GM12878 (cell line): ENCODE data around the gene PRDM16. TPM values are rescaled to one million over a fixed set of nuclear protein-coding genes. Genes with fewer than 3 reads are reported as not detected.

Source experiments
- ATAC-seq: fragments of 200-7000 bp; cut with Tn5 transposase; 3 replicates; pipeline ENCODE4 v1.9.1; 2020; ENCODE audit warnings: mild to moderate bottlenecking, moderate library complexity
- BruUV-seq: library from RNA; stranded (reverse); fragments of 400-500 nt; replicated peaks from 2 replicates; lab custom pipeline; 2021; lab: Mats Ljungman, UMichigan
- CTCF ChIA-PET: fragments of 300-600 bp; sonication (Branson Sonifier 250); formaldehyde crosslinking; extraction: SDS; loops from one replicate; lab custom pipeline; 2021; ENCODE audit warnings: inconsistent platforms; lab: Yijun Ruan, JAX
- POLR2A ChIA-PET: fragments of 350-600 bp; formaldehyde crosslinking; extraction: SDS; loops from one replicate; lab custom pipeline; 2021; ENCODE audit warnings: inconsistent platforms; lab: Charles Lee
- RAD21 ChIA-PET: fragments of 300-600 bp; sonication (Branson Sonifier 250); formaldehyde crosslinking; loops from one replicate; lab custom pipeline; 2023; ENCODE audit warnings: antibody characterized with exemption; ENCODE audit not compliant: unreplicated experiment; lab: Charles Lee
- SMC1A ChIA-PET: fragments of 300-600 bp; sonication (Branson Sonifier 250); formaldehyde crosslinking; loops from one replicate; lab custom pipeline; 2023; ENCODE audit not compliant: unreplicated experiment, uncharacterized antibody; lab: Charles Lee
- DNase-seq: peaks from one replicate; pipeline ENCODE4 v3.0.0-alpha.2; 2011; ENCODE audit warnings: low read depth, low spot score
- FAIRE-seq: peaks from 3 replicates; lab custom pipeline; 2011; peaks lifted over from hg19 to GRCh38; lab: Jason Lieb, UNC
- H2AFZ ChIP-seq: 2 replicates; pipeline ENCODE4 v1.6.0; 2011; ENCODE audit warnings: low read depth, low read length, control low read depth; ENCODE audit not compliant: control insufficient read depth
- H3K27ac ChIP-seq: 2 replicates; pipeline ENCODE4 v1.5.1; 2011; ENCODE audit warnings: control low read depth; ENCODE audit not compliant: control insufficient read depth, insufficient read depth
- H3K27me3 ChIP-seq, 2 experiments: replicated peaks in 1 of 2; 2 replicates each; pipeline versions ENCODE4 v1.6.0 to v1.6.1; 2011; ENCODE audit warnings: low read length in 1 of 2; ENCODE audit not compliant: control insufficient read depth in 2 of 2, insufficient read depth in 2 of 2
- H3K36me3 ChIP-seq, 2 experiments: 2 replicates each; pipeline ENCODE4 v1.5.1; 2011; ENCODE audit warnings: low read length in 1 of 2; ENCODE audit not compliant: control insufficient read depth in 2 of 2, insufficient read depth in 2 of 2
- H3K4me1 ChIP-seq: 2 replicates; pipeline ENCODE4 v1.6.1; 2011; ENCODE audit warnings: mild to moderate bottlenecking, low read length, moderate library complexity, mixed read lengths; ENCODE audit not compliant: control insufficient read depth, insufficient read depth
- H3K4me2 ChIP-seq: 2 replicates; pipeline ENCODE4 v1.6.0; 2011; ENCODE audit warnings: control low read depth; ENCODE audit not compliant: control insufficient read depth, insufficient read depth
- H3K4me3 ChIP-seq: fragments of 200-600 bp; sonication (generic); 2 replicates; pipeline ENCODE4 v1.5.1; 2016
- H3K79me2 ChIP-seq: 2 replicates; pipeline ENCODE4 v1.6.0; 2011; ENCODE audit warnings: low read length; ENCODE audit not compliant: control insufficient read depth, insufficient read depth
- H3K9ac ChIP-seq: 2 replicates; pipeline ENCODE4 v1.8.0; 2011; ENCODE audit warnings: low read length, control low read depth, mixed read lengths; ENCODE audit not compliant: control insufficient read depth, insufficient read depth
- H3K9me3 ChIP-seq: replicated peaks from 3 replicates; pipeline ENCODE4 v1.5.1; 2011; ENCODE audit warnings: mild to moderate bottlenecking, low read length; ENCODE audit not compliant: control insufficient read depth, insufficient read depth
- H4K20me1 ChIP-seq: 2 replicates; pipeline ENCODE4 v1.6.0; 2011; ENCODE audit not compliant: control insufficient read depth, insufficient read depth
- ATF7 ChIP-seq: fragments of 450-650 bp; IDR thresholded peaks from 2 replicates; pipeline ENCODE4 v1.6.1; 2016; ENCODE audit warnings: low read depth, mild to moderate bottlenecking
- JUNB ChIP-seq: IDR thresholded peaks from 2 replicates; pipeline ENCODE4 v1.6.1; 2016; ENCODE audit warnings: antibody characterized with exemption, mild to moderate bottlenecking
- NRF1 ChIP-seq: conservative IDR thresholded peaks from 2 replicates; pipeline ENCODE4 v1.6.1; 2011; ENCODE audit warnings: mild to moderate bottlenecking, low read depth, low read length, improper control_type of control experiment
- PAX5 ChIP-seq: IDR thresholded peaks from 2 replicates; pipeline ENCODE4 v1.6.1; 2011; ENCODE audit warnings: low read depth, low read length, borderline replicate concordance
- PAX8 ChIP-seq: fragments of 450-650 bp; IDR thresholded peaks from 2 replicates; pipeline ENCODE4 v1.6.1; 2017; ENCODE audit warnings: mild to moderate bottlenecking, moderate library complexity
- TBL1XR1 ChIP-seq: IDR thresholded peaks from 2 replicates; pipeline ENCODE4 v1.6.1; 2012; ENCODE audit warnings: low read depth, low read length, improper control_type of control experiment
- WGBS: methylation state at CpG from one replicate; pipeline ENCODE4 v1.1.6; 2016; ENCODE audit warnings: low lambda C conversion rate; ENCODE audit not compliant: insufficient replicate concordance, insufficient coverage; ENCODE audit errors: missing lambda C conversion rate; 5-methylcytosine and 5-hydroxymethylcytosine counted together
- in situ Hi-C: fragments of 300-500 bp; cut with MboI; formaldehyde crosslinking; loops from 9 replicates; pipeline ENCODE4 v1.14.3; 2018; ENCODE audit warnings: mixed read lengths
- intact Hi-C: fragments of 100-400 bp; cut with micrococcal nuclease; formaldehyde crosslinking; loops from one replicate; pipeline ENCODE4 v1.14.2; 2022; ENCODE audit not compliant: unreplicated experiment
- polyA plus RNA-seq, 11 experiments: library from polyadenylated mRNA; depleted of rRNA in 4 of 11; unstranded in 6 of 11; stranded (reverse) in 5 of 11; fragments of >200 nt; fragmentation: Nextera tagmentation in 4 of 11; fragmentation: Illumina TruSeq in 1 of 11; extraction: Ambion mirVana in 4 of 11; extraction: Trizol in 1 of 11; gene quantifications; 1 replicate in 1 of 11; 2 replicates in 10 of 11; pipeline versions ENCODE4 v1.2.1 to v1.2.3, GENCODE V29; 2011 to 2016; ENCODE audit warnings: inconsistent platforms in 2 of 11, missing spikeins in 2 of 11, low read depth in 1 of 11
- total RNA-seq, 4 experiments: library from RNA; depleted of rRNA in 3 of 4; stranded (reverse); fragments of >200 nt in 3 of 4; fragmentation: Illumina TruSeq in 1 of 4; extraction: Trizol in 1 of 4; gene quantifications; 2 replicates each; pipeline versions ENCODE4 v1.2.1 to v1.2.3, GENCODE V29; 2013 to 2021
- TF ChIP-seq, protein P1 (sequence below): fragments of 450-650 bp; IDR thresholded peaks from 2 replicates; pipeline ENCODE4 v1.6.1; 2016; ENCODE audit warnings: mild to moderate bottlenecking

Gene PRDM16
- total and polyA plus RNA-seq, 10 of the 15 experiments (the other 5 are each of a cell fraction or from before 2014, with no cell fraction given), result 0.03 TPM; not detected in 9

DNA sequence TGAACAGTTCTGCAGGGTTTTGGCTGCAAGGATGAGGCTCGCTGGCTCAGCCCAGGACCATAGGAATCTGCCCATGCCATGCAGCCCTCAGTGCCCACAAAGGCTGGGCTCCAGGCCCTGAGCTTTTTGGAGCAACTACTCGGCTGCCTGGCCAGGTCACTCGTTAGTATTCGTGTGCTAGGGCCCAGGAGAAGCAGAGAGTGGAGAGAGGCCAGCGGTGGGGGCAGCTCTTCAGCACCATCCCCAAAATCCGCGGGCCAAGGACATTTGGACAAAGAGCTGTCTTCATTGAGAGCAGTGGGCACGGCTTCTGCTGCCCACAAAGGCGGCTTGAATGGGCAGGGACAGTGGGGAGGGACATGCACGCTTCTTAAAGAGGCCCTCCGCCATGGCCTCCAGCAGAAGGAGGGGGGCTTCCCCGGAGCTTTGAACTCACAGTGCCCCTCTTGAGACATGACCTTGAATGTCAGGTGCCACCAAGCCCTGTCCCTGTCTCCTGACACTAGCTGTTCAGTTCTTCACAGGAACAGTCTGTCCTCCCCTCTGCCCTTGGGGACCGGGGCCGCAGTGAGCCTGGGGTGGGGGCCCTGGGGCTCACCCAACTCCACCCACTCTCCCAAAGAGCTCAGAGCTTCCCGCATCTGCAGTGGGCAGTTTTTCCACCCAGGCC, 279.3 kb downstream of the PRDM16 start:
- FAIRE-seq, result no peak
- Histone ChIP-seq H3K4me2 (no peak overlapping the region), H3K36me3 (no peaks in the 10 kb centered on the region), H4K20me1 (no peaks in the 10 kb centered on the region), H3K4me3 (no peak overlapping the region), H3K79me2 (no peaks in the 10 kb centered on the region)
- ATAC-seq, result no peak
- BruUV-seq, result no TSS peak
- POLR2A ChIA-PET, result no interaction called here
- 31% methylated on average over 15 of the region's 15 CpGs for WGBS
- in situ Hi-C loops, result no loop called here
- CTCF ChIA-PET, result no interaction called here
- intact Hi-C loops, result no loop called here
- TF ChIP-seq ATF7, result no peak
- no peak for TF ChIP-seq PAX5
- no peak for TF ChIP-seq NRF1
- TF ChIP-seq PAX8, result no peak
- no peak for TF ChIP-seq TBL1XR1
- TF ChIP-seq, protein P1, sequence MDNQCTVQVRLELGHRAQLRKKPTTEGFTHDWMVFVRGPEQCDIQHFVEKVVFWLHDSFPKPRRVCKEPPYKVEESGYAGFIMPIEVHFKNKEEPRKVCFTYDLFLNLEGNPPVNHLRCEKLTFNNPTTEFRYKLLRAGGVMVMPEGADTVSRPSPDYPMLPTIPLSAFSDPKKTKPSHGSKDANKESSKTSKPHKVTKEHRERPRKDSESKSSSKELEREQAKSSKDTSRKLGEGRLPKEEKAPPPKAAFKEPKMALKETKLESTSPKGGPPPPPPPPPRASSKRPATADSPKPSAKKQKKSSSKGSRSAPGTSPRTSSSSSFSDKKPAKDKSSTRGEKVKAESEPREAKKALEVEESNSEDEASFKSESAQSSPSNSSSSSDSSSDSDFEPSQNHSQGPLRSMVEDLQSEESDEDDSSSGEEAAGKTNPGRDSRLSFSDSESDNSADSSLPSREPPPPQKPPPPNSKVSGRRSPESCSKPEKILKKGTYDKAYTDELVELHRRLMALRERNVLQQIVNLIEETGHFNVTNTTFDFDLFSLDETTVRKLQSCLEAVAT, result no peak
- no peak for TF ChIP-seq JUNB
- TF ChIP-seq, all 136 proteins: peak for 0
- ChIA-PET SMC1A (no interaction called here), RAD21 (no interaction called here)
- DNase-seq, result no peak
- Histone ChIP-seq H3K4me1 (no peaks in the 10 kb centered on the region), H3K27me3 (no peaks in the 10 kb centered on the region), H3K9me3 (no peaks in the 10 kb centered on the region; the same call in 2 of the 3 replicates), H2AFZ (no peak overlapping the region), H3K9ac (no peak overlapping the region), H3K27ac (no peak overlapping the region)
